Stimulated activated CD4-positive, alpha-beta T cell treated with anti-CD3 and anti-CD28 coated beads, TNF-alpha, amount 100 ng/mL, for 24 hours (primary cell): Measurements from ENCODE around the gene HECTD4.
A peak's percentile ranks its signal among the peaks of the same experiment; 100 is the strongest.
"Not testable (repeated sequence)": the region's sequence is repeated elsewhere in the genome, so short reads cannot be mapped to it uniquely, and the experiment has no call there.

Experiments
- DNase-seq, 3 experiments: peaks; one replicate each; pipeline ENCODE4 v3.0.0-alpha.2; 2020; ENCODE audit warnings: low read depth in 3 of 3

HECTD4 gene

GRCh38 chr12:112381883-112382796, at the start of gene HECTD4:
Gene HECTD4 (minus strand): TSS chr12:112382431. CDS start chr12:112382128, 303 bp downstream.
- DNase-seq = peak; percentile 89 to 93 (median 89)

- no peak for DNase-seq
These were observed 49.7 kb upstream of the HECTD4 start for GRCh38 chr12:112431965-112432364.

- DNase-seq = no peak
These were observed 48.7 kb upstream of the HECTD4 start for GRCh38 chr12:112430929-112431328.

- DNase-seq = no peak
These were observed 45.5 kb upstream of the HECTD4 start for GRCh38 chr12:112427760-112428159.

GRCh38 chr12:112425582-112426382, 43.6 kb upstream of the HECTD4 start:
- no peak for DNase-seq

- DNase-seq = no peak
These were observed 41.9 kb upstream of the HECTD4 start for GRCh38 chr12:112424126-112424525.

GRCh38 chr12:112422531-112422930, 40.3 kb upstream of the HECTD4 start:
- DNase-seq = no peak

- no peak for DNase-seq
These were observed 39.1 kb upstream of the HECTD4 start for GRCh38 chr12:112421363-112421762.

- DNase-seq = no peak
These were observed 38.5 kb upstream of the HECTD4 start for GRCh38 chr12:112420740-112421139.

- peak in 1 of 3 experiments; percentile 13 for DNase-seq
These were observed 37.3 kb upstream of the HECTD4 start for GRCh38 chr12:112419297-112420133.

- peak; percentile 80 to 90 (median 88) for DNase-seq
These were observed 36.5 kb upstream of the HECTD4 start, which contains the start of gene PTPN11 for GRCh38 chr12:112418608-112419296. Gene PTPN11 (plus strand): TSS chr12:112418947. CDS start chr12:112419112, 165 bp downstream.

- no peak for DNase-seq
These were observed 36.0 kb upstream of the HECTD4 start for GRCh38 chr12:112418273-112418607.

GRCh38 chr12:112415457-112415856, 33.2 kb upstream of the HECTD4 start:
- not testable (repeated sequence) for DNase-seq

GRCh38 chr12:112413855-112414625, 31.8 kb upstream of the HECTD4 start:
- DNase-seq = no peak

- no peak for DNase-seq
These were observed 27.6 kb upstream of the HECTD4 start for GRCh38 chr12:112409906-112410244.

- peak; percentile 62 to 75 (median 68) for DNase-seq
These were observed 27.1 kb upstream of the HECTD4 start, which contains the start of gene RPL6 for GRCh38 chr12:112409064-112409905. Gene RPL6 (minus strand): TSS chr12:112409605. CDS start chr12:112408656, 949 bp downstream.

GRCh38 chr12:112408621-112409020, 26.4 kb upstream of the HECTD4 start:
- no peak for DNase-seq

- not testable (repeated sequence) for DNase-seq
These were observed 25.5 kb upstream of the HECTD4 start for GRCh38 chr12:112407683-112408082.
